ENCODE measurements around the gene LZTS2.

GRCh38 chr10:101005361-101005760 is 5.8 kb downstream of the LZTS2 start:
- TF ChIP-seq CTCF (conservative IDR thresholded peaks at IDR 0.05; ENCODE audit: low read length) (no peak), EZH2phosphoT487 (IDR thresholded peaks at IDR 0.05; ENCODE audit: borderline replicate concordance) (no peak)
